ENCODE results near the gene ALDH1B1. TPM values are rescaled to one million over a fixed set of nuclear protein-coding genes. Genes with fewer than 3 reads are reported as not detected.

Gene ALDH1B1
- total and polyA plus RNA-seq, 2 of the 13 experiments (the other 11 are each of a cell fraction or from before 2014, with no cell fraction given), result 45.1 to 125 TPM

GRCh38 chr9:38423973-38424843 lies 31.7 kb downstream of the ALDH1B1 start, which contains the start of gene IGFBPL1 (continued):
- TF ChIP-seq SIX1 (CRISPR knock-in tag; IDR thresholded peaks at IDR 0.05; ENCODE audit: borderline replicate concordance), result no peak
- TF ChIP-seq MEF2D (CRISPR knock-in tag; IDR thresholded peaks at IDR 0.05), result no peak
- TF ChIP-seq BCL3 (CRISPR knock-in tag; IDR thresholded peaks at IDR 0.05), result peak; percentile 44; the same call in 1 of the 2 replicates
- TF ChIP-seq HOXA3 (CRISPR knock-in tag; IDR thresholded peaks at IDR 0.05), result peak; percentile 60
- TF ChIP-seq ESRRA (CRISPR knock-in tag; IDR thresholded peaks at IDR 0.05; ENCODE audit: low read depth), result no peak
- no peak for TF ChIP-seq ZNF33B (CRISPR knock-in tag; IDR thresholded peaks at IDR 0.05)
- TF ChIP-seq YY1 (IDR thresholded peaks at IDR 0.05; ENCODE audit: insufficient read depth, insufficient replicate concordance, low read depth, low read length), result no peak
- no peak for TF ChIP-seq TBP (CRISPR knock-in tag; IDR thresholded peaks at IDR 0.05)
- TF ChIP-seq ADNP (CRISPR knock-in tag; IDR thresholded peaks at IDR 0.05), result no peak
- 0 out of 2 replicates have a peak, but pooled peaks have one; percentile 41 for TF ChIP-seq ZNF800 (CRISPR knock-in tag; IDR thresholded peaks at IDR 0.05)
- no peak for TF ChIP-seq NCOA2 (CRISPR knock-in tag; IDR thresholded peaks at IDR 0.05)
- TF ChIP-seq ZBTB43 (CRISPR knock-in tag; conservative IDR thresholded peaks at IDR 0.05), result no peak
- 0 out of 2 replicates have a peak, but pooled peaks have one; percentile 32 for TF ChIP-seq ZNF749 (CRISPR knock-in tag; IDR thresholded peaks at IDR 0.05; ENCODE audit: borderline replicate concordance)
- TF ChIP-seq CHCHD3 (CRISPR knock-in tag; IDR thresholded peaks at IDR 0.05), result no peak
- TF ChIP-seq, protein P1, sequence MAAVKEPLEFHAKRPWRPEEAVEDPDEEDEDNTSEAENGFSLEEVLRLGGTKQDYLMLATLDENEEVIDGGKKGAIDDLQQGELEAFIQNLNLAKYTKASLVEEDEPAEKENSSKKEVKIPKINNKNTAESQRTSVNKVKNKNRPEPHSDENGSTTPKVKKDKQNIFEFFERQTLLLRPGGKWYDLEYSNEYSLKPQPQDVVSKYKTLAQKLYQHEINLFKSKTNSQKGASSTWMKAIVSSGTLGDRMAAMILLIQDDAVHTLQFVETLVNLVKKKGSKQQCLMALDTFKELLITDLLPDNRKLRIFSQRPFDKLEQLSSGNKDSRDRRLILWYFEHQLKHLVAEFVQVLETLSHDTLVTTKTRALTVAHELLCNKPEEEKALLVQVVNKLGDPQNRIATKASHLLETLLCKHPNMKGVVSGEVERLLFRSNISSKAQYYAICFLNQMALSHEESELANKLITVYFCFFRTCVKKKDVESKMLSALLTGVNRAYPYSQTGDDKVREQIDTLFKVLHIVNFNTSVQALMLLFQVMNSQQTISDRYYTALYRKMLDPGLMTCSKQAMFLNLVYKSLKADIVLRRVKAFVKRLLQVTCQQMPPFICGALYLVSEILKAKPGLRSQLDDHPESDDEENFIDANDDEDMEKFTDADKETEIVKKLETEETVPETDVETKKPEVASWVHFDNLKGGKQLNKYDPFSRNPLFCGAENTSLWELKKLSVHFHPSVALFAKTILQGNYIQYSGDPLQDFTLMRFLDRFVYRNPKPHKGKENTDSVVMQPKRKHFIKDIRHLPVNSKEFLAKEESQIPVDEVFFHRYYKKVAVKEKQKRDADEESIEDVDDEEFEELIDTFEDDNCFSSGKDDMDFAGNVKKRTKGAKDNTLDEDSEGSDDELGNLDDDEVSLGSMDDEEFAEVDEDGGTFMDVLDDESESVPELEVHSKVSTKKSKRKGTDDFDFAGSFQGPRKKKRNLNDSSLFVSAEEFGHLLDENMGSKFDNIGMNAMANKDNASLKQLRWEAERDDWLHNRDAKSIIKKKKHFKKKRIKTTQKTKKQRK (IDR thresholded peaks at IDR 0.05; ENCODE audit: low read length), result no peak
- TF ChIP-seq ZNF703 (CRISPR knock-in tag; IDR thresholded peaks at IDR 0.05; ENCODE audit: borderline replicate concordance), result no peak
- TF ChIP-seq TFDP2 (CRISPR knock-in tag; IDR thresholded peaks at IDR 0.05), result peak; percentile 77
- no peak for TF ChIP-seq GTF3A (CRISPR knock-in tag; conservative IDR thresholded peaks at IDR 0.05)
- no peak for TF ChIP-seq SIX4 (CRISPR knock-in tag; IDR thresholded peaks at IDR 0.05)
- no peak for TF ChIP-seq SYNCRIP (IDR thresholded peaks at IDR 0.05; ENCODE audit: insufficient read depth, low read depth, low read length)

Measured in HepG2 (cell line).